Measurements from ENCODE around the gene NEMP2.
"Not testable (repeated sequence)": the region's sequence is repeated elsewhere in the genome, so short reads cannot be mapped to it uniquely, and the experiment has no call there.

The NEMP2 gene

GRCh38 chr2:190486037-190486623 is 48.4 kb downstream of the NEMP2 start:
- DNase-seq, result no peak

DNA sequence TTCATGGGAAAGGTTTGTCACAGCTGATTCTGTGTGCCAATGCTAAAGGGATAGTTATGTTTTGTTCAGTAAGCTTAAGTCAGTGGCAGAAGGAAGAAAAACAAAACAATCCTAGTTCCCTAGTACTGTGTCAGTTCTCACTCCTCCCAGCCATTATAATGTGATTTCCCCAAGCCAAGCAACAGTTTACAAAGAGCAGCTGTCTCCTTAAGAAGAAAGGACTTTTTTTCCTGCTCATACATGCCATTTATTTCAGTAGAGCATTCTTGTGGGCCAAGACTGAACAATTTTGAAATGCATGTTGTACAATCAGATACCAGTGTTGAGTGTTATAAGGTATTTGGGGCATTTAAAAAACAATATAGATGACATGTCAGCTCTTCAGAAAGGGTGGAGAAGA is 52.1 kb downstream of the NEMP2 start:
- no peak for DNase-seq

- DNase-seq, result no peak
Observed at GRCh38 chr2:190481339-190481738, 53.2 kb downstream of the NEMP2 start.

- no peak for DNase-seq
Observed at GRCh38 chr2:190478572-190479195, 55.8 kb downstream of the NEMP2 start.

GRCh38 chr2:190477661-190478454 is 56.7 kb downstream of the NEMP2 start:
- DNase-seq, result no peak

DNA sequence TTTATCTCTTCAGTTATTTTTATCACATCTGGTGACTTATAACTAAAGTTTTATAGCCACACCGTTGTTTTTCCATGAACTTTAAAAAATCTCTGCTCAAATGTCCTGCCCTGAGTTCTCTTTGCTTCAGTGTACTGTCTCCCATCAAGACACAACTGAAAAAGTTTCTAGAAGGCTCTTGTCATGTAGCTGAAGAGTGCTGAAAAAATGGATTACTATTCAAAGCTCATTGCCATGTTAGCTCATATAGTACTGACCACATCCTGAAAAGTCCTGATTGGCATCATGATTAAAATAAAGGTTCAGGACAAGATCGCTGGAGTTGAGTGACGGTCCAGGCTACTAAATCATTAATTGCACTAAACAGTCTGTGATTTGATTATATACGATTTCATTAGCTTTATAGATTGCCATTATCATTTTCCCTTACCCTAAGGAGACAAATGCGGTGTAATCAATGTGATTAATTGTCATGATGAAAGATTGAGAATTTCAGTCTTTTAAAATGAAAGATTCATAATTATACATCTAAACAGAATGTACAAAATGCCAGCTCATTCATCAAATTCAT is 64.2 kb downstream of the NEMP2 start:
- DNase-seq, result no peak

GRCh38 chr2:190469771-190470170 is 64.8 kb downstream of the NEMP2 start:
- no peak for DNase-seq

DNA sequence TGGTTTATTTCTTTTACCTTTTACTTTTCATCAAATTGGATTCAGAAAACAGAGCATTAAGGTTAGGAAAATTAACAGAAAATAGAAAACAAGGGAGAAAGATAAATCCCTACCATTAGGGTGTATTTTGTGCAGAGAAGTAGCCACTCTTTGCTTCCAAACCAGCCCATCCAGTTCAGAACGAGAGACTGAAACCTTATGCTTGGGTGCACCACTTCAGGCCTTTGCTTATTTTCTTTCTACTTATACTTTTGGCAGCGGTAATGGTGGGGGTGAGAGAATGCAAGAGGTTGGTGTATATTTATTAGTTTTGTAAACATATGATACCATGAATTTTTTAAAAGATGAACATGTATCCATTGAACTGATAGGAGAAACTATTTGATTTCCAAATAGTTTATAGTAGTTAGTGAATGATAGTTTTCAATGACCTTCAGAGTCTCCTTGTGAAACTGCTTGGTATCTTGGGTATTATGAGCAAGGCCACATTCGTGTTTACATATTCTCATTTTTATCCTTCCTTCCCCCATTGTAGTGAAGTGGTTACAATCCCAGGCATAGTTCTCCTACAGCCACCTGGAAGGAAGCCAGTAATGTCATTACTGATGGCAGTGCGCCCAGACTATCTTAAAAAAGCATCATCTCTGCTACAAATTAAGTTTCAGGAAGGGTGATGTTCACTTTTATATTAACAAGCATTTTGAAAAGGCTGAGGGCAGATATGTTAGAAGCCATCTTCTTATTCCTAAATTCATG is 65.5 kb downstream of the NEMP2 start:
- DNase-seq, result no peak

DNA sequence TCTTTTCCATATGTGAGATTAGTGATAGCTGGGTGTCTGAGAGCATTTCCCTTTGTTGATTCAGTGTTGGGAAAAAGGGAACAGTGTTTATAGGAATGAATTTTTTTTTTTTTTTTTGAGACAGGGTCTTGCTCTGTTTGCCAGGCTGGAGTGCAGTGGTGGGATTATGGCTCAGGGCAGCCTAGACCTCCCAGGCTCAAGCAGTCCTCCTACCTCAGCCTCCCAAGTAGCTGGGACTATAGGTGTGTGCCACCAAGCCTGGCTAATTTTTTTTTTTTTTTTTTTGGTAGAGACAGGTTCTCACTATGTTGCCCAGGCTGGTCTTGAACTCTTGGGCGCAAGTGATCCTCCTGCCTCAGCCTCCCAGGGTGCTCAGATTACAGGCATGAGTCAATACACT is 66.2 kb downstream of the NEMP2 start:
- DNase-seq, result not testable (repeated sequence)

DNA sequence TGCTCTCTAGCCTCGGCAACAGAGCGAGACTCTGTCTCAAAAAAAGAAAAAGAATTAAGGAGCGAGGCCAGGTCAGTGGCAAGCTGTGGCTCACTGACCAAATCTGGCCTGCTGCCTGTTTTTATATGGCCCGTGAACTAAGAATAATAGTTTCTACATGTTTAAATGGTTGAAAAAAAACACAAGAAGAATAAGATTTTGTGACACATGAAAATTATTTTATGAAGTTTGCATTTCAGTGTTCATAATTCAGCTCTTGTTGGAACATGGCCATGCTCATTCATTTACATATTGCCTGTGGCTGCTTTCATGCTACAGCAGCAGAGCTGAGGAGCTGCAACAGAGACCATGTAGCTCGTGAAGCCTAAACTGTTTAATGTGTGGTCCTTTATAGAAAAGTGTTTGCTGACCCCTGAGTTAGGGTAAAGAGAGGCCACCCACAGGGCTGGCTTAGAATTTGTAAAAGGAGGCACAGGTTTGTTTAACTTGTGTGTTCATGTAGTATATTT is 66.9 kb downstream of the NEMP2 start:
- no peak for DNase-seq

DNA sequence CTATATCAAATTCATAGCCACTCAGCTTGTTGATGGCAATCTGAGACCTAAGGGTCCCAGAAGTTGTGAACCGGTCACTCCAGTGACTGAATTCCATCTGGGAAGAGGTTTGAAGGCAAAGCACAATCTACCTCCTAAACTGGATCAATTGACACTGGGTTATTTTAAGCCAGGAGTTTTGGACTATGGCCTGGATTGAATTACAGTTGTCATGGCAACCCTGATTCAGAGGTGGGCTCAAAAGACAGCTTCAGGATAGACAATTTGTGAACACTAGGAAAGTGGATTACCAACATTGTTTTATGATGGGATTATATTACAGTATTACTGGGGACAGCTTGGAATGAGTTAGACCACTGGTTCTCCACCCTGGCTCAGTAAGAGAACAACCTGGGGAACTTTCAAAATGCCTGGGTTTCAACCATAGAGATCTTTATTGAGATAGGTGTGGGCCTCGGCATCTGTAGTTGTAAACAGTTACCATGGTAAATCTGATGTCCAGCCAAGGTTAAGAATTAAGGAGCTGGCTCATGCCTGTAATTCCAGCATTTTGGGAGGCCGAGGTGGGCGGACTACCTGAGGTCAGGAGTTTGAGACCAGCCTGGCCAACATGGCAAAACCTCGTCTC is 67.6 kb downstream of the NEMP2 start:
- no peak for DNase-seq

GRCh38 chr2:190465060-190465459 is 69.5 kb downstream of the NEMP2 start:
- no peak for DNase-seq

- DNase-seq, result no peak
Observed at GRCh38 chr2:190462611-190463010, 71.9 kb downstream of the NEMP2 start.

DNA sequence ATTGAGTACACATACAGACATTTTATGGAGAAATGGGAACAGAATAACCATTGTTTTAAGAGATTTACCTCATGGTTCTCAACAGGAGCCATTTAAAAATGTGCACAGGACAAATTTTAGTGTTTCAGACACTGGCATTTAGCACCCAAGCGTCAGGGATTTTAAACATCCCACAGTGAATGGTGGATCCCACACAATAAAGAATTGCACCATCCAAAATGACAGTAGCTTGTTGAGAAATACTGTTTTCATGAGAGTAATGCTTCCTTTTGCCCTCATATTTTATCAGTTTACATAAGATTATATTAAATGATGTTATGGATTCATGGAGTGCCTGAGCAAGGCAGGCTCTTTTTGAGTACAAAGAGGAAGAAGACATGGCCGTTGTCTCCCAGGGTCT is 72.3 kb downstream of the NEMP2 start:
- DNase-seq, result no peak

DNA sequence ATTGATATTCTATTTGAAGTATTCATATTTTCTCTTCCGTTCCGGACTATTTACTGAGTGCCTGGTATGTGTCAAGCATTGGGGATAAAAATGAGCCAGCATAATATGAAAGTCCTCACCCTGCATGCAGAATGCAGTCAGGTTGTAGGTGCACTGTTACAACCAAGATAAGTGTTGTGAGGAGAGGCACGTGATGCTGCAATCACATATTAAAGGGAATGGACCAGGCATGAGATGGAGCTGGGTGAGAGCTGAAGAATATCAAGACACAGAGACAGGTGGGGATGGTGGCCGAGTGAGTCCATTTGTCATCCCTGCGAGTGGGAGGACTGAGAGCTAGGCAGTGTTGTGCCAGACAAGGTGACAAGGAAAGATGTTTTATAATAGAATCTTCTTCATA is 74.0 kb downstream of the NEMP2 start:
- no peak for DNase-seq

GRCh38 chr2:190459881-190460280 is 74.6 kb downstream of the NEMP2 start:
- no peak for DNase-seq

- DNase-seq, result no peak
Observed at GRCh38 chr2:190458352-190459107, 76.0 kb downstream of the NEMP2 start.

DNA sequence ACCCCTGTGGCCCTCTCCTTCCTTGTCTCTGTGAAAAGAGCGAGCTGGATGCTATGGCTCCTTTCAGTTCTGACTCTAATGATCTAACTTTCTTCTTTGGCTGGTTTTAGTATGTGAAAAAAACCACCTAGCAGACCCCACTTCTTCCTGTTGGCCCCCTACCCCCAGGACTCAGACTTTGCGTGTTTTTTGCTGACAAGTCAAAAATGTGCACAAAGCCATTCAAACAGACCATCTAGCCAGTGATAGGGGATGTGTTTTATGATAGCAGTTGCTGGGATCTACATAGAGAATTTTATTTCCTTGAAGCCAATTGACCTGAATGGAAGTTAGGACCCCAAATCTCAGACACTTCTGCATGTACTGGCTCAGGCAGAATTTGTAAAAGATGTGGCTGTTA is 77.3 kb downstream of the NEMP2 start:
- no peak for DNase-seq

- DNase-seq, result no peak
Observed at GRCh38 chr2:190456833-190457232, 77.7 kb downstream of the NEMP2 start.

- no peak for DNase-seq
Observed at GRCh38 chr2:190455358-190456095, 79.0 kb downstream of the NEMP2 start.

DNA sequence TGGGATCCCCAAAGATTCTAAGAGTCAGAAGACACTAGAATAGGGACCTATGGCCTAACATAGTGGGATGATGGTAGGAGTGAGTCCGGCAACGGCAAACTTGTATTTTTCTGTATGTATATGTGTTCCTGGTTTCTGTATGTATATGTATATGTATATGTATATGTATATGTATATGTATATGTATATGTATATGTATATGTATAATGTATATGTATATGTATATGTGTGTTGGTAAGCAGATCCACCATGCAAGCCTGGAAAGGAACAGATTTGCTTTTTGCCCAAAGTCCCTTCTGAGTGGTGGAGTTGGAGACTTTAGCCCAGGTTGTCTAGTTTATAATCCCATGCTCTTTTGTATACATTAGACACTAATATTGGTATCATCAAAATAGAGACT is 79.7 kb downstream of the NEMP2 start:
- no peak for DNase-seq
